MCF 10A (cell line): ENCODE data around the gene ANKRD53. TPM values are rescaled to one million over a fixed set of nuclear protein-coding genes. Genes with fewer than 3 reads are reported as not detected.

Experiments
- BruUV-seq: library from RNA; stranded (reverse); fragments of 400-500 nt; replicated peaks from 2 replicates; lab custom pipeline; 2021; lab: Mats Ljungman, UMichigan
- CTCF ChIA-PET: fragments of 300-600 bp; sonication (Branson Sonifier 250); formaldehyde crosslinking; extraction: SDS; loops from one replicate; lab custom pipeline; 2021; ENCODE audit warnings: antibody characterized with exemption, inconsistent platforms; lab: Yijun Ruan, JAX
- POLR2A ChIA-PET: fragments of 300-600, 350-650 bp; sonication (Branson Sonifier 250); formaldehyde crosslinking; extraction: SDS; loops from one replicate; lab custom pipeline; 2020; ENCODE audit warnings: antibody characterized with exemption, inconsistent platforms; lab: Yijun Ruan, JAX
- DNase-seq: peaks from one replicate; pipeline ENCODE4 v3.0.0-alpha.2; 2018; ENCODE audit not compliant: unreplicated experiment
- H3K27ac Mint-ChIP-seq: one replicate; pipeline ENCODE4 v1.8.0; 2022; ENCODE audit warnings: mild to moderate bottlenecking, low read depth, mixed read lengths; ENCODE audit not compliant: unreplicated experiment
- H3K27me3 Mint-ChIP-seq: one replicate; pipeline ENCODE4 v1.8.0; 2022; ENCODE audit warnings: mixed read lengths; ENCODE audit not compliant: insufficient read depth, unreplicated experiment
- H3K36me3 Mint-ChIP-seq: one replicate; pipeline ENCODE4 v1.8.0; 2022; ENCODE audit warnings: mild to moderate bottlenecking, moderate library complexity, mixed read lengths; ENCODE audit not compliant: insufficient read depth, unreplicated experiment
- H3K4me1 Mint-ChIP-seq: one replicate; pipeline ENCODE4 v1.8.0; 2022; ENCODE audit warnings: mixed read lengths; ENCODE audit not compliant: insufficient read depth, unreplicated experiment
- H3K4me3 Mint-ChIP-seq: one replicate; pipeline ENCODE4 v1.8.0; 2022; ENCODE audit warnings: mild to moderate bottlenecking, moderate library complexity, mixed read lengths; ENCODE audit not compliant: unreplicated experiment
- H3K9me3 Mint-ChIP-seq: one replicate; pipeline ENCODE4 v1.8.0; 2022; ENCODE audit warnings: mixed read lengths; ENCODE audit not compliant: unreplicated experiment
- intact Hi-C: fragments of 100-400 bp; cut with micrococcal nuclease; formaldehyde crosslinking; loops from 2 replicates; pipeline ENCODE4 v1.14.1; 2022
- total RNA-seq: library from RNA; stranded (reverse); gene quantifications from 2 replicates; pipeline ENCODE4 v1.2.3, GENCODE V29; 2022
- TF ChIP-seq, protein P1 (sequence below): fragments of 200-600 bp; IDR thresholded peaks from one replicate; pipeline ENCODE4 v1.8.0; 2022; ENCODE audit warnings: antibody characterized with exemption, mild to moderate bottlenecking; ENCODE audit not compliant: unreplicated experiment

The ANKRD53 gene
- total RNA-seq, 1 experiment from 2014 or later, result not detected

DNA sequence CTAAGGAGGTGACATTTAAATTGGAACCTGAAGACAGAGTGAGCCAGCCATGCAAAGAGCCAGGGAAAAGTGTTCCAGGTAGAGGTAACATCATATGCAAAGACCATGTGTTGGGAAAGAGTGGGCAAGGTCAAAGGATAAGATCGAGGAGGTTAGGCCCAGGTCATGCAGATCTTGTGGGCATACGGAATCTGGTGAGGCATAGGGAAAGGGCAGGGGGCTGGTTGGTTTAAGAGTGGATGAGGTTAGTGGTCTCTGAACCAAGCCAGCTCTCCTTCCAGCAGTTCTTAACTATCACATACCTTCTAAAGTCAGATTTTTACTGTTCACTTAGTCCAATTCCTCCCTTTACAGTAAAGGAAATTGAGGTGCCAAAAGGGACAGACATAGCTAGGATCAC, 3.0 kb downstream of the ANKRD53 start:
- no peaks in the 10 kb centered on the region for H3K9me3 Mint-ChIP-seq
- BruUV-seq, result no TSS peak
- intact Hi-C loops, result no loop called here
- H3K36me3 Mint-ChIP-seq, result peaks cover 6% of the 10 kb centered on the region
- TF ChIP-seq, protein P1, sequence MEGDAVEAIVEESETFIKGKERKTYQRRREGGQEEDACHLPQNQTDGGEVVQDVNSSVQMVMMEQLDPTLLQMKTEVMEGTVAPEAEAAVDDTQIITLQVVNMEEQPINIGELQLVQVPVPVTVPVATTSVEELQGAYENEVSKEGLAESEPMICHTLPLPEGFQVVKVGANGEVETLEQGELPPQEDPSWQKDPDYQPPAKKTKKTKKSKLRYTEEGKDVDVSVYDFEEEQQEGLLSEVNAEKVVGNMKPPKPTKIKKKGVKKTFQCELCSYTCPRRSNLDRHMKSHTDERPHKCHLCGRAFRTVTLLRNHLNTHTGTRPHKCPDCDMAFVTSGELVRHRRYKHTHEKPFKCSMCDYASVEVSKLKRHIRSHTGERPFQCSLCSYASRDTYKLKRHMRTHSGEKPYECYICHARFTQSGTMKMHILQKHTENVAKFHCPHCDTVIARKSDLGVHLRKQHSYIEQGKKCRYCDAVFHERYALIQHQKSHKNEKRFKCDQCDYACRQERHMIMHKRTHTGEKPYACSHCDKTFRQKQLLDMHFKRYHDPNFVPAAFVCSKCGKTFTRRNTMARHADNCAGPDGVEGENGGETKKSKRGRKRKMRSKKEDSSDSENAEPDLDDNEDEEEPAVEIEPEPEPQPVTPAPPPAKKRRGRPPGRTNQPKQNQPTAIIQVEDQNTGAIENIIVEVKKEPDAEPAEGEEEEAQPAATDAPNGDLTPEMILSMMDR, result no peak
- peaks cover 16% of the 10 kb centered on the region for H3K4me1 Mint-ChIP-seq
- H3K27me3 Mint-ChIP-seq, result no peaks in the 10 kb centered on the region
- DNase-seq, result no peak
- H3K4me3 Mint-ChIP-seq, result no peak overlapping the region
- ChIA-PET CTCF (interaction anchor here (0.8 to 1.1 kb wide), 2 partner anchors 10 to 13 kb away, joined by 3 read pairs; no protein-coding TSS in a partner anchor), POLR2A (no interaction called here)
- no peak overlapping the region for H3K27ac Mint-ChIP-seq

DNA sequence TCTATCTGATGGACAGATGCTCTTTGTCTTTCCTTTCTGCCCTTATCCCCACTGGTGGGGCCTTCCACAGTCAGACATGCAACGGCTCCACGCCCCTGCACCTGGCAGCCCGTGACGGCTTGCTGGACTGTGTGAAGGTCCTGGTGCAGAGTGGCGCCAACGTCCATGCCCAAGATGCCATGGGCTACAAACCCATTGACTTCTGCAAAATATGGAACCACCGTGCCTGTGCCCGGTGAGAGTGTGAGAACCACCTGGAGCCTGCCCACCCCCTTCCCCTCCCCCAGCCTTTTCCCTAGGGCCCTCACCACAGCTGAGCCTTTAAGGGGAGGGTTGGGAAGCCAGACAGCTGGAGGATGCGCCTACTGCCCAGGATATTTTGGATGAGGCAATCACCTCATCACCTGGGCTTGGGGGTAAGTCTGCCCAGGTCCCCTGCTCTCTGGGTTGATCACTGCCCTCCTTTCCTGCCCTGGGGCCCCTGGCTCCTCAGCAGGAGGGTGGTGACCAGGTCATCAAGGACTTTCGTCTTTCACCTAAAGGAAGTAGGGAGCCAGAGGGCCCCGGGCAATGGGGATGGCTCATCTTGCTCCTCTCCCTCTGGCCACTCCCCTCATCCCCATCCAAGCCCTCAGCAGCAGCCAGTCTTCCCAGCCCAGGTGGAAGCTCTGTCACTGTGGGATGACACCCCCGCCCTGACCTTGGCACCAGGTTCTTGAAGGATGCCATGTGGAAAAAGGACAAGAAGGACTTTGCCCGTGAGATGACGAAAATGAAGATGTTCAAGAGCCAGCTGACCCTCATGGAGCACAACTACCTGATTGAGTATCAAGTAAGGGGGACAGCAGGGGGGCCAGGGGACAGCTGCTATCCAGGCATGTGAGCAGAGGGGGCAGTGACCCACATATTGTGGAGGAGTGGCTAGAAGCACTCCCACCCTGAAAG, 3.7 kb downstream of the ANKRD53 start:
- CTCF ChIA-PET, result interaction anchor here (0.8 to 1.1 kb wide), 2 partner anchors 9 to 12 kb away, joined by 3 read pairs; no protein-coding TSS in a partner anchor
- TF ChIP-seq, protein P1, result no peak

DNA sequence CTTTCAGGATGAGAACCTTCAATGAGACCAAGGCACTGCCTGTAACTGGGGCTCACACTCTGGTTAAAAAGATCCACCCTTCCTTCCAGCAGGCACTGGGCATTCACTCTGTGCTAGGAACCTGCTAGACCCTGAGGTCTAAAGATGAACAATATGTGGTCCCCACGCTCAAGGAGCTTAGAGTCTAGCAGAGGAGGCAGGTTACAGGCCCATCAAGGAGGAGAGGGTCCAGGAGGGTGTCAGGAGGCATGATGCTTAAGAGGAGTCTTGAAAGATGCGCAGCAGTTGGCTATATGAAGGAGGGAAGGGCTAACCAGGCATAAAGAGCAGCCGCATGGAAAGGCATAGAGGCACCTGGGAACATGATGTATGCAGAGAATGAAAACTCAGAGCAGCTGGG, 4.5 kb downstream of the ANKRD53 start:
- ChIA-PET POLR2A (no interaction called here), CTCF (interaction anchor here (0.7 to 1.3 kb wide), 4 partner anchors 8 to 23 kb away, joined by 3 to 4 read pairs (median 3); no protein-coding TSS in a partner anchor)
- no TSS peak for BruUV-seq
- Mint-ChIP-seq H3K4me3 (no peak overlapping the region), H3K27ac (peak overlapping the region; percentile 10), H3K27me3 (no peaks in the 10 kb centered on the region), H3K4me1 (peaks cover 3% of the 10 kb centered on the region), H3K9me3 (no peaks in the 10 kb centered on the region), H3K36me3 (peaks cover 13% of the 10 kb centered on the region)
- TF ChIP-seq, protein P1, result no peak
- DNase-seq, result no peak
- intact Hi-C loops, result no loop called here

More for the DNA sequence above, 3.7 kb downstream of the ANKRD53 start:
- H3K9me3 Mint-ChIP-seq, result no peaks in the 10 kb centered on the region
- no TSS peak for BruUV-seq
- no peak overlapping the region for H3K27ac Mint-ChIP-seq
- H3K36me3 Mint-ChIP-seq, result peaks cover 6% of the 10 kb centered on the region
- DNase-seq, result no peak
- peaks cover 11% of the 10 kb centered on the region for H3K4me1 Mint-ChIP-seq
- H3K4me3 Mint-ChIP-seq, result no peak overlapping the region
- intact Hi-C loops, result no loop called here
- POLR2A ChIA-PET, result no interaction called here
- H3K27me3 Mint-ChIP-seq, result no peaks in the 10 kb centered on the region

DNA sequence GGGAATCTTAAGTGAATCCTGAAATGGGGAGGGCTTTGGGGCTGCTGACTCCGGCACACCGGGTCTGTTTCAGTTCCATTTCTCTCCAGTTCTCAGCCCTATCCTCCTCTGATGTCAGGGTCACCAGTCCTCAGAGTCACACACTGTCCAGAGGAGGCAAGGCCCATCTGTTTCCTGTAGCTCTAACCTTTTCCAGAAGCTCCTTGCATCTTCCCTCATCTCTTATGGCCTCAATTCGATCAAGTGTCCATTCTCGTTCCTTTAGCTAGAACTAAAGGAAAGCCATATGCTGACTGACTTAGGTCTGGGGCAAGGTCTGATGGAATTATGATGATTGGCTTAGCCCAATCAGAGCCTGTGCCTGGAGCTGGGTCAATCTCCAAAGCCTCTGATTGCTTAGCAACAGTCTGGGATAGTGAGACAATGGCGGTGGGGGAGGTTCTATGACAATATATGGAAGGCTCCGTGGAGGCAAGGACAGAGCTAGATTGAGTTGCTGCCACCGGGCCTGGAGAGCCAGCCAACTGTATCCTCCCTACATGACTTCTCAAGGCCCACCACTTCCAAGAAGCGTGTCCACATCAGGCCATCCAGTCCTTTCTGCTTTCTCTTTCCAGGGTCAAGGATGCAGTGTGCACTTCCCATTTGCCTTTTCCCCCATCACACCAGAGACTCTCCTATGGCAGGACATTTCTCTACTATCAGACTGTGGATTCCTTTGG, 5.2 kb downstream of the ANKRD53 start:
- Mint-ChIP-seq H3K9me3 (no peaks in the 10 kb centered on the region), H3K27ac (no peak overlapping the region), H3K36me3 (peaks cover 19% of the 10 kb centered on the region), H3K4me3 (no peak overlapping the region), H3K4me1 (no peaks in the 10 kb centered on the region), H3K27me3 (no peaks in the 10 kb centered on the region)
- TF ChIP-seq, protein P1, result no peak
- ChIA-PET POLR2A (no interaction called here), CTCF (interaction anchor here (0.7 to 1.3 kb wide), 5 partner anchors 12 to 114 kb away, joined by 3 to 4 read pairs (median 3); no protein-coding TSS in a partner anchor)
- BruUV-seq, result no TSS peak
- intact Hi-C loops, result no loop called here
- DNase-seq, result no peak
